Naive thymus-derived CD4-positive, alpha-beta T cell (primary cell): ENCODE results near the gene MRPL24. TPM values are rescaled to one million over a fixed set of nuclear protein-coding genes. Genes with fewer than 3 reads are reported as not detected.
A peak's percentile ranks its signal among the peaks of the same experiment; 100 is the strongest.

Experiments
- ATAC-seq: fragments of 150-1000 bp; cut with Tn5 transposase; 2 replicates; pipeline ENCODE4 v1.10.0; 2021; ENCODE audit warnings: mild to moderate bottlenecking, moderate library complexity
- CTCF ChIA-PET: fragments of 350-600 bp; sonication (Branson Sonifier 250); formaldehyde crosslinking; loops from one replicate; lab custom pipeline; 2021; ENCODE audit warnings: antibody characterized with exemption; lab: Charles Lee
- POLR2A ChIA-PET: fragments of 350-600 bp; sonication (Branson Sonifier 250); formaldehyde crosslinking; loops from one replicate; lab custom pipeline; 2021; ENCODE audit warnings: antibody characterized with exemption, inconsistent platforms; lab: Charles Lee
- DNase-seq, 9 donors: peaks; one replicate each; pipeline versions ENCODE4 v3.0.0 to v3.0.0-alpha.2; 2020 to 2022; ENCODE audit warnings: mixed read lengths in 1 of 9
- H3K27ac ChIP-seq: one replicate; pipeline ENCODE4 v1.7.0; 2013; ENCODE audit warnings: mild to moderate bottlenecking, low read depth, low read length, moderate library complexity
- H3K27me3 ChIP-seq, 2 donors: one replicate each; pipeline ENCODE4 v1.7.0; 2013; ENCODE audit warnings: low read length in 2 of 2, mild to moderate bottlenecking in 2 of 2, moderate library complexity in 2 of 2; ENCODE audit not compliant: control insufficient read depth in 2 of 2, insufficient read depth in 2 of 2
- H3K36me3 ChIP-seq, 3 experiments: 1 replicate in 2 of 3; 2 replicates in 1 of 3; pipeline ENCODE4 v1.7.0; 2013; ENCODE audit warnings: low read length in 3 of 3, mild to moderate bottlenecking in 3 of 3, moderate library complexity in 1 of 3; ENCODE audit not compliant: insufficient read depth in 3 of 3, control insufficient read depth in 2 of 3
- H3K4me1 ChIP-seq, 2 donors: one replicate each; pipeline ENCODE4 v1.7.0; 2013; ENCODE audit warnings: low read length in 2 of 2, mild to moderate bottlenecking in 2 of 2, moderate library complexity in 1 of 2; ENCODE audit not compliant: control insufficient read depth in 2 of 2, insufficient read depth in 2 of 2
- H3K4me3 ChIP-seq: 2 replicates; pipeline ENCODE4 v1.7.0; 2013; ENCODE audit warnings: mild to moderate bottlenecking, low read length
- H3K9me3 ChIP-seq, 3 experiments: 1 replicate in 2 of 3; 2 replicates in 1 of 3; pipeline ENCODE4 v1.7.0; 2013; ENCODE audit warnings: low read length in 3 of 3; ENCODE audit not compliant: control insufficient read depth in 2 of 3
- H3K27ac Mint-ChIP-seq, 9 donors: one replicate each; pipeline ENCODE4 v1.8.0; 2020 to 2022; ENCODE audit warnings: mixed read lengths in 9 of 9, mild to moderate bottlenecking in 8 of 9, moderate library complexity in 5 of 9, inconsistent platforms in 2 of 9
- H3K27me3 Mint-ChIP-seq, 5 donors: one replicate each; pipeline ENCODE4 v1.8.0; 2021 to 2022; ENCODE audit warnings: mixed read lengths in 5 of 5, mild to moderate bottlenecking in 1 of 5
- H3K36me3 Mint-ChIP-seq, 5 donors: one replicate each; pipeline ENCODE4 v1.8.0; 2020 to 2022; ENCODE audit warnings: mixed read lengths in 5 of 5, mild to moderate bottlenecking in 3 of 5, inconsistent platforms in 1 of 5
- H3K4me1 Mint-ChIP-seq, 7 donors: one replicate each; pipeline ENCODE4 v1.8.0; 2020 to 2022; ENCODE audit warnings: mixed read lengths in 7 of 7, mild to moderate bottlenecking in 3 of 7, inconsistent platforms in 1 of 7
- H3K4me3 Mint-ChIP-seq, 10 donors: one replicate each; pipeline ENCODE4 v1.8.0; 2020 to 2022; ENCODE audit warnings: mild to moderate bottlenecking in 10 of 10, mixed read lengths in 10 of 10, moderate library complexity in 6 of 10, inconsistent platforms in 2 of 10
- H3K9me3 Mint-ChIP-seq, 11 donors: one replicate each; pipeline ENCODE4 v1.8.0; 2020 to 2022; ENCODE audit warnings: mixed read lengths in 11 of 11, mild to moderate bottlenecking in 4 of 11, inconsistent platforms in 1 of 11, moderate library complexity in 1 of 11
- intact Hi-C, 2 donors: fragments of 100-400 bp; cut with micrococcal nuclease; formaldehyde crosslinking; loops; one replicate each; pipeline ENCODE4 v1.15.1; 2023
- polyA plus RNA-seq, 2 donors: library from polyadenylated mRNA; unstranded; fragments of 300-500 nt; fragmentation: Illumina TruSeq; gene quantifications; one replicate each; pipeline ENCODE4 v1.2.3, GENCODE V29; 2021
- total RNA-seq, 6 experiments: library from RNA in 5 of 6; stranded (reverse) in 5 of 6; gene quantifications; 1 replicate in 5 of 6; 2 replicates in 1 of 6; pipeline ENCODE4 v1.2.3 and lab custom pipeline; 2021 to 2026

The MRPL24 gene
- total and polyA plus RNA-seq, 7 experiments from 2014 or later, result 19.1 to 98.0 (median 49.2) TPM

- POLR2A ChIA-PET, result interaction anchor here (0.5 to 6.7 kb wide), 3 partner anchors 10 to 34 kb away, joined by 3 to 53 read pairs (median 3); partner anchors contain the start of genes ISG20L2 and METTL25B
- H3K4me3 ChIP-seq, result no peak overlapping the region
- Mint-ChIP-seq H3K9me3 (no peaks in the 10 kb centered on the region), H3K4me1 (peaks cover 18 to 30% (median 25%) of the 10 kb centered on the region in 7 donors), H3K27me3 (peaks cover 53 to 74% (median 60%) of the 10 kb centered on the region in 5 donors), H3K4me3 (peak overlapping the region in 4 of 10 donors; percentile 5 to 62 (median 50)), H3K27ac (peak overlapping the region in 2 of 9 donors; percentile 53 to 55), H3K36me3 (peaks cover 0 to 7% (median 0%) of the 10 kb centered on the region in 5 donors)
- CTCF ChIA-PET, result interaction anchor here (0.6 to 1.7 kb wide), 4 partner anchors 13 to 35 kb away, joined by 3 to 7 read pairs (median 5); no protein-coding TSS in a partner anchor
- DNase-seq (peak in 1 of 9 donors; percentile 30), ATAC-seq (peak; percentile 2)
- H3K27me3 ChIP-seq, result peaks cover 0 to 5% of the 10 kb centered on the region in 2 donors
- H3K27ac ChIP-seq, result no peak overlapping the region
- no peaks in the 10 kb centered on the region for H3K36me3 ChIP-seq
- H3K9me3 ChIP-seq, result no peaks in the 10 kb centered on the region
- H3K4me1 ChIP-seq, result peaks cover 5 to 14% of the 10 kb centered on the region in 2 donors
- intact Hi-C loops, result no loop called here
Observed at GRCh38 chr1:156692925-156693847, 47.7 kb downstream of the MRPL24 start.

GRCh38 chr1:156692441-156692924, 48.4 kb downstream of the MRPL24 start:
- no peak overlapping the region for H3K27ac ChIP-seq
- ATAC-seq (no peak), DNase-seq (no peak)
- peaks cover 0 to 7% (median 0%) of the 10 kb centered on the region in 5 donors for H3K36me3 Mint-ChIP-seq
- peaks cover 0 to 5% of the 10 kb centered on the region in 2 donors for H3K27me3 ChIP-seq
- POLR2A ChIA-PET, result interaction anchor here (0.5 to 6.7 kb wide), 2 partner anchors 28 to 34 kb away, joined by 3 to 53 read pairs; partner anchors contain the start of genes ISG20L2 and METTL25B
- H3K4me3 Mint-ChIP-seq, result peak overlapping the region in 2 of 10 donors; percentile 7 to 62
- peaks cover 5 to 14% of the 10 kb centered on the region in 2 donors for H3K4me1 ChIP-seq
- H3K4me3 ChIP-seq, result no peak overlapping the region
- intact Hi-C loops, result no loop called here
- H3K4me1 Mint-ChIP-seq, result peaks cover 18 to 30% (median 25%) of the 10 kb centered on the region in 7 donors
- H3K9me3 Mint-ChIP-seq, result no peaks in the 10 kb centered on the region
- H3K27me3 Mint-ChIP-seq, result peaks cover 53 to 74% (median 60%) of the 10 kb centered on the region in 5 donors
- H3K36me3 ChIP-seq, result no peaks in the 10 kb centered on the region
- CTCF ChIA-PET, result interaction anchor here (0.6 to 3.6 kb wide), 4 partner anchors 14 to 34 kb away, joined by 3 to 19 read pairs (median 5); no protein-coding TSS in a partner anchor
- no peaks in the 10 kb centered on the region for H3K9me3 ChIP-seq
- H3K27ac Mint-ChIP-seq, result peak overlapping the region in 1 of 9 donors; percentile 2

GRCh38 chr1:156691665-156692440, 49.0 kb downstream of the MRPL24 start:
- ATAC-seq (no peak), DNase-seq (no peak)
- H3K27ac Mint-ChIP-seq, result peak overlapping the region in 1 of 9 donors; percentile 2
- Histone ChIP-seq H3K4me3 (no peak overlapping the region), H3K9me3 (no peaks in the 10 kb centered on the region), H3K27me3 (peaks cover 0 to 5% of the 10 kb centered on the region in 2 donors), H3K27ac (no peak overlapping the region), H3K4me1 (peaks cover 5 to 14% of the 10 kb centered on the region in 2 donors), H3K36me3 (no peaks in the 10 kb centered on the region)
- peaks cover 18 to 30% (median 25%) of the 10 kb centered on the region in 7 donors for H3K4me1 Mint-ChIP-seq
- ChIA-PET CTCF (interaction anchor here (0.6 to 8.9 kb wide), 7 partner anchors 10 to 34 kb away, joined by 3 to 234 read pairs (median 7); partner anchors contain the start of genes CRABP2, ISG20L2 and METTL25B), POLR2A (interaction anchor here (6.7 kb wide), 1 partner anchor 35 kb away, joined by 53 read pairs; the partner anchor contains the start of genes ISG20L2 and METTL25B)
- intact Hi-C loops, result no loop called here
- no peaks in the 10 kb centered on the region for H3K9me3 Mint-ChIP-seq
- H3K27me3 Mint-ChIP-seq, result peaks cover 49 to 72% (median 58%) of the 10 kb centered on the region in 5 donors
- peaks cover 0 to 3% (median 0%) of the 10 kb centered on the region in 5 donors for H3K36me3 Mint-ChIP-seq
- peak overlapping the region in 1 of 10 donors; percentile 7 for H3K4me3 Mint-ChIP-seq

GRCh38 chr1:156691191-156691590, 49.7 kb downstream of the MRPL24 start:
- H3K27me3 Mint-ChIP-seq, result peaks cover 43 to 67% (median 51%) of the 10 kb centered on the region in 5 donors
- H3K4me3 ChIP-seq, result no peak overlapping the region
- ChIA-PET CTCF (interaction anchor here (1.0 to 8.9 kb wide), 8 partner anchors 9 to 199 kb away, joined by 4 to 234 read pairs (median 19); partner anchors contain the start of genes CRABP2, INSRR, ISG20L2 and METTL25B), POLR2A (interaction anchor here (2.5 to 6.7 kb wide), 2 partner anchors 15 to 36 kb away, joined by 13 to 53 read pairs; partner anchors contain the start of genes CRABP2, ISG20L2 and METTL25B)
- no peaks in the 10 kb centered on the region for H3K36me3 ChIP-seq
- peaks cover 0 to 5% of the 10 kb centered on the region in 2 donors for H3K27me3 ChIP-seq
- H3K27ac Mint-ChIP-seq, result no peak overlapping the region
- no peaks in the 10 kb centered on the region for H3K9me3 Mint-ChIP-seq
- no peak for DNase-seq
- no peak overlapping the region for H3K4me3 Mint-ChIP-seq
- no peaks in the 10 kb centered on the region for H3K36me3 Mint-ChIP-seq
- no peaks in the 10 kb centered on the region for H3K9me3 ChIP-seq
- intact Hi-C loops, result no loop called here
- no peak overlapping the region for H3K27ac ChIP-seq
- H3K4me1 Mint-ChIP-seq, result peaks cover 17 to 30% (median 25%) of the 10 kb centered on the region in 7 donors
- ATAC-seq, result no peak
- peaks cover 5 to 14% of the 10 kb centered on the region in 2 donors for H3K4me1 ChIP-seq

GRCh38 chr1:156690675-156691036, 50.2 kb downstream of the MRPL24 start:
- intact Hi-C loops, result no loop called here
- peaks cover 5 to 14% of the 10 kb centered on the region in 2 donors for H3K4me1 ChIP-seq
- CTCF ChIA-PET, result interaction anchor here (1.0 to 8.9 kb wide), 15 partner anchors 8 to 199 kb away, joined by 3 to 234 read pairs (median 8); partner anchors contain the start of genes CRABP2, INSRR, ISG20L2 and METTL25B
- Mint-ChIP-seq H3K27me3 (peaks cover 43 to 67% (median 50%) of the 10 kb centered on the region in 5 donors), H3K4me1 (peaks cover 17 to 30% (median 25%) of the 10 kb centered on the region in 7 donors), H3K36me3 (no peaks in the 10 kb centered on the region), H3K9me3 (no peaks in the 10 kb centered on the region), H3K4me3 (no peak overlapping the region), H3K27ac (peak overlapping the region in 1 of 9 donors; percentile 59)
- H3K27ac ChIP-seq, result no peak overlapping the region
- peaks cover 0 to 5% of the 10 kb centered on the region in 2 donors for H3K27me3 ChIP-seq
- no peak overlapping the region for H3K4me3 ChIP-seq
- no peaks in the 10 kb centered on the region for H3K9me3 ChIP-seq
- ATAC-seq, result no peak
- DNase-seq, result no peak
- POLR2A ChIA-PET, result interaction anchor here (2.5 to 6.7 kb wide), 2 partner anchors 16 to 36 kb away, joined by 13 to 53 read pairs; partner anchors contain the start of genes CRABP2, ISG20L2 and METTL25B
- no peaks in the 10 kb centered on the region for H3K36me3 ChIP-seq
